Urinary bladder (tissue), 4 donors: ENCODE results near the gene ZC2HC1B. TPM values are rescaled to one million over a fixed set of nuclear protein-coding genes. Genes with fewer than 3 reads are reported as not detected.
"Not testable (repeated sequence)": the region's sequence is repeated elsewhere in the genome, so short reads cannot be mapped to it uniquely, and the experiment has no call there.

ENCODE experiments used
- DNase-seq: peaks from one replicate; pipeline ENCODE4 v3.0.0-alpha.2; 2015; ENCODE audit errors: extremely low spot score
- H3K27ac ChIP-seq: one replicate; pipeline ENCODE4 v1.5.1; 2013; ENCODE audit warnings: low read depth, mild to moderate bottlenecking, moderate library complexity
- H3K36me3 ChIP-seq: one replicate; pipeline ENCODE4 v1.6.1; 2013; ENCODE audit warnings: mild to moderate bottlenecking, moderate library complexity; ENCODE audit not compliant: insufficient read depth
- H3K4me1 ChIP-seq: one replicate; pipeline ENCODE4 v1.6.1; 2013; ENCODE audit warnings: mild to moderate bottlenecking, moderate library complexity; ENCODE audit not compliant: insufficient read depth
- H3K4me3 ChIP-seq: one replicate; pipeline ENCODE4 v1.5.1; 2013; ENCODE audit warnings: low read depth, low read length
- WGBS: extraction: QIAGEN DNeasy Blood & Tissue Kit; methylation state at CpG from one replicate; pipeline ENCODE4 v1.1.7; 2013; 5-methylcytosine and 5-hydroxymethylcytosine counted together
- polyA plus RNA-seq: library from polyadenylated mRNA; stranded (reverse); fragments of 200-250 nt; gene quantifications from one replicate; pipeline ENCODE4 v1.2.3, GENCODE V29; 2013
- total RNA-seq: library from RNA; depleted of rRNA; stranded (reverse); fragments of >200 nt; gene quantifications from one replicate; pipeline ENCODE4 v1.2.3, GENCODE V29; 2014
- donor health status: healthy with polysubstance abuse.
- donor health status: healthy.

Gene ZC2HC1B
- total and polyA plus RNA-seq, 2 donors: not detected

GRCh38 chr6:143845033-143845432 is 19.2 kb upstream of the ZC2HC1B start:
- DNase-seq: no peak
- Histone ChIP-seq H3K36me3 (peaks cover 9% of the 10 kb centered on the region), H3K4me3 (no peak overlapping the region), H3K4me1 (peaks cover 2% of the 10 kb centered on the region), H3K27ac (no peak overlapping the region)
- 93% methylated on average over 5 of the region's 5 CpGs for WGBS

DNA sequence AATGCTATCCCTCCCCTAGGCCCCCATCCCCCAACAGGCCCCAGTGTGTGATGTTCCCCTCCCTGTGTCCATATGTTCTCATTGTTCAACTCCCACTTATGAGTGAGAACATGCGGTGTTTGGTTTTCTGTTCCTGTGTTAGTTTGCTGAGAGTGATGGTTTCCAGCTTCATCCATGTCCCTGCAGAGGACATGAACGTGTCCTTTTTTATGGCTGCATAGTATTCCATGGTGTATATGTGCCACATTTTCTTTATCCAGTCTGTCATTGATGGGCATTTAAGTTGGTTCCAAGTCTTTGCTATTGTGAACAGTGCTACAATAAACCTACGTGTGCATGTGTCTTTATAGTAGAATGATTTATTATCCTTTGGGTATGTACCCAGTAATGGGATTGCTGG is 12.6 kb upstream of the ZC2HC1B start:
- not testable (repeated sequence) for H3K4me3 ChIP-seq, DNase-seq, H3K36me3 ChIP-seq, H3K4me1 ChIP-seq, H3K27ac ChIP-seq
- WGBS: 97% methylated on average over 3 of the region's 3 CpGs

DNA sequence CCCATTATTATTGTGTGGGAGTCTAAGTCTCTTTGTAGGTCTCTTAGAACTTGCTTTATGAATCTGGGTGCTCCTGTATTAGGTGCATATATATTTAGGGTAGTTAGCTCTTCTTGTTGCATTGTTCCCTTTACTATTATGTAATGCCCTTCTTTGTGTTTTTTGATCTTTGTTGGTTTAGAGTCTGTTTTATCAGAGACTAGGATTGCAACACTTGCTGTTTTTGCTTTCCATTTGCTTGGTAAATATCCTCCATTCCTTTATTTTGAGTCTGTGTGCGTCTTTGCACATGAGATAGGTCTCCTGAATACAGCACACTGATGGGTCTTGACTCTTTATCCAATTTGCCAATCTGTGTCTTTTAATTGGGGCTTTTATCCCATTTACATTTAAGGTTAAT is 9.2 kb upstream of the ZC2HC1B start:
- WGBS: 97% methylated on average over 1 of the region's 1 CpG

GRCh38 chr6:143856762-143857161 is 7.5 kb upstream of the ZC2HC1B start:
- not testable (repeated sequence) for H3K4me3 ChIP-seq, DNase-seq, H3K27ac ChIP-seq, H3K4me1 ChIP-seq, H3K36me3 ChIP-seq
- WGBS: 98% methylated on average over 6 of the region's 6 CpGs

More for the DNA sequence above, 9.2 kb upstream of the ZC2HC1B start:
- not testable (repeated sequence) for H3K4me1 ChIP-seq, DNase-seq, H3K36me3 ChIP-seq, H3K27ac ChIP-seq, H3K4me3 ChIP-seq

DNA sequence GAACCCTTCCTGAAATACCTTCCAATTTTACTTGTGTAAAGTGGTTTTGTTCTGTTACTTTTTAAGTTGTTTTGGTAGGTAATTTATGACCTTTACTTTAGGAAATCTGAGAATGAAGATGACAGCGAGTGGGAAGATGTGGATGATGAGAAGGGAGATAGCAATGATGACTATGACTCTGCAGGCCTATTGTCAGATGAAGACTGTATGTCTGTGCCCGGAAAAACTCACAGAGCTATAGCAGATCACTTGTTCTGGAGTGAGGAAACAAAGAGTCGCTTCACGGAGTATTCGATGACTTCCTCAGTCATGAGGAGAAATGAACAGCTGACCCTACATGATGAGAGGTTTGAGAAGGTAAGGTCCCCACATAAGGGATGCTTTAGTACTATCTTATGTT is 6.6 kb upstream of the ZC2HC1B start:
- H3K27ac ChIP-seq: no peak overlapping the region
- DNase-seq: no peak
- no peak overlapping the region for H3K4me3 ChIP-seq
- no peaks in the 10 kb centered on the region for H3K4me1 ChIP-seq
- peaks cover 7% of the 10 kb centered on the region for H3K36me3 ChIP-seq
- WGBS: 99% methylated on average over 5 of the region's 5 CpGs

DNA sequence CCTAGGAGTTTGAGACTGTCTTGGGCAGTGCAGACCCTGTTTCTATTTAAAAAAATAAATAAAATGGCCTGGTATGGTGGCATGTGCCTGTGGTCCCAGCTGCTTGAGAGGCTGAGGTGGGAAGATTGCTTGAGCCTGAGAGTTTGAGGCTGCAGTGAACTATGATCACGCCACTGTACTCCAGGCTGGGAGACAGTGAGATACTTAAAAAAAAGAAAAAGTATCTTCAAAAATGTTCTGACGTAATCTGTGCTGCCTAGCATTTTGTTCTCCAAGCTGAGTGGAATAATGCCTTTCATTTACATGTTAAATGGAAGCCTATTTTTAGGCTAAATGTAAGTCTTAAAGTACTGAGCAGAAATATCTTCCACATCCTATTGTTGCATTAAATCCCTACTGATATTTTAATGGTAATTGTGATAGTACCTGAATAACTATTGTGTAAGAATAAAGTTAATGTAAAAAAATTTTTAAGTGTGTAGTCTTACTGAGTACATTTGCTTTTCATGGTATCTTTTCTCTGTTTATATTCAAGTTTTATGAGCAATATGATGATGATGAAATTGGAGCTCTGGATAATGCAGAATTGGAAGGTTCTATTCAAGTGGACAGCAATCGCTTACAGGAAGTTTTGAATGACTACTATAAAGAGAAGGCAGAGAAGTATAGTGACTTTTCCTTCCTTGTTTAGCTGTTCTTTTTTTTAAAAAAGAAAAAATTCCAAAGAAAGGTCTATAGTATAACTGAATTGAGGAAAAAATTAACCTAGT is 4.2 kb upstream of the ZC2HC1B start:
- WGBS: 72% methylated on average over 3 of the region's 3 CpGs
- Histone ChIP-seq H3K4me1 (no peaks in the 10 kb centered on the region), H3K27ac (no peak overlapping the region), H3K4me3 (no peak overlapping the region), H3K36me3 (peaks cover 7% of the 10 kb centered on the region)
- no peak for DNase-seq

- Histone ChIP-seq H3K27ac (peak overlapping the region; percentile 23), H3K4me1 (no peaks in the 10 kb centered on the region), H3K4me3 (no peak overlapping the region), H3K36me3 (peaks cover 5% of the 10 kb centered on the region)
- DNase-seq: no peak
- WGBS: 49% methylated on average over 2 of the region's 2 CpGs
These were observed 503 bp upstream of the ZC2HC1B start for GRCh38 chr6:143863771-143864170.

DNA sequence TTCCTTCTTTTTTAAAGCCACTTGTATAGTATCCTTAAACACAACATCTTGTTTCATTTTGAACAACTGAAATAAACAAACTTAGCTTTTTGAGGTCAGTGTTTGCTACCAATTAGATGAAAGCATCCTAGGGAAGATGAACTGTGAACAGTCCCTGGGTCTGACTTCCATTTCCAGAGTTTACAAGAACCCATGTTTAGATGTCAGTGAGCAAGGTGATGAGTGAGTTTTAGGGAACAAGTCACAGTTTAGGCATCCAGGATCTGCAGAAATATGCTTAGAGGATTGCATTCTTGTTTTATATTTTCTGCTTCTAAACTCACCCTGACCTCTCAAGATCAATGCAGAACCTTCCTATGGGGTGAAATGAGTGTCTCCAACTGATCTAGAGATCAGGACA is 3.0 kb downstream of the ZC2HC1B start:
- Histone ChIP-seq H3K27ac (no peak overlapping the region), H3K4me1 (no peaks in the 10 kb centered on the region), H3K36me3 (peaks cover 3% of the 10 kb centered on the region), H3K4me3 (no peak overlapping the region)
- DNase-seq: no peak

DNA sequence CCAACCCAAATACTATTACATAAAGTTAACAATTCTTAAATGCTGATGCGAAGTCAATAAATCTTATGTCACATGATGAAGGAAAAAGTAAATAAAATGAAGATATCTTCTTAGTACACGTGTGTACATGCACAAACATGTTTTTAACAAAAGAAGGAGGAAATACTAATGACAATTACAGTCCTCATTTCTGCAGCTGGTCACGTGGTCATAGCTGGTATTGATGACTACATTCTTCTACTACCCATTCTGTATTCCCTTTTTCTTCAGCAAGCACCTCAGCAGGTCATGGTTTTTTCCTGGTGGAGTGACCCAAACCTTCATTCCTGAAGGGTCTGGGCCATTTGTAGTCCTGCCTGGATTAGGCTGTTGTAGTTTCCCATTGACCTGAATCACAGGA is 4.5 kb downstream of the ZC2HC1B start:
- not testable (repeated sequence) for H3K4me1 ChIP-seq, H3K4me3 ChIP-seq, H3K27ac ChIP-seq, H3K36me3 ChIP-seq, DNase-seq
- WGBS: 92% methylated on average over 3 of the region's 3 CpGs

GRCh38 chr6:143871202-143871730 is 7.0 kb downstream of the ZC2HC1B start:
- H3K4me3 ChIP-seq, DNase-seq, H3K4me1 ChIP-seq, H3K27ac ChIP-seq, H3K36me3 ChIP-seq: not testable (repeated sequence)
- 95% methylated on average over 1 of the region's 1 CpG for WGBS

GRCh38 chr6:143872201-143872600 is 7.9 kb downstream of the ZC2HC1B start:
- H3K36me3 ChIP-seq: no peaks in the 10 kb centered on the region
- no peak overlapping the region for H3K27ac ChIP-seq
- no peak for DNase-seq
- 90% methylated on average over 2 of the region's 2 CpGs for WGBS
- no peak overlapping the region for H3K4me3 ChIP-seq
- H3K4me1 ChIP-seq: no peaks in the 10 kb centered on the region

- not testable (repeated sequence) for H3K36me3 ChIP-seq, H3K27ac ChIP-seq, H3K4me1 ChIP-seq, H3K4me3 ChIP-seq, DNase-seq
- 95% methylated on average over 4 of the region's 4 CpGs for WGBS
These were observed 9.3 kb downstream of the ZC2HC1B start for GRCh38 chr6:143873600-143873999.

GRCh38 chr6:143874503-143874902 is 10.2 kb downstream of the ZC2HC1B start:
- not testable (repeated sequence) for H3K36me3 ChIP-seq, H3K4me1 ChIP-seq, H3K27ac ChIP-seq, DNase-seq, H3K4me3 ChIP-seq

GRCh38 chr6:143877584-143878271 is 13.5 kb downstream of the ZC2HC1B start:
- Histone ChIP-seq H3K27ac (no peak overlapping the region), H3K4me1 (no peaks in the 10 kb centered on the region), H3K4me3 (no peak overlapping the region), H3K36me3 (no peaks in the 10 kb centered on the region)
- 96% methylated on average over 1 of the region's 1 CpG for WGBS
- DNase-seq: no peak
